ENCODE measurements around the gene ALPG. TPM values are rescaled to one million over a fixed set of nuclear protein-coding genes. Genes with fewer than 3 reads are reported as not detected.

Gene ALPG
- total RNA-seq, 1 experiment from 2014 or later, result not detected

DNA sequence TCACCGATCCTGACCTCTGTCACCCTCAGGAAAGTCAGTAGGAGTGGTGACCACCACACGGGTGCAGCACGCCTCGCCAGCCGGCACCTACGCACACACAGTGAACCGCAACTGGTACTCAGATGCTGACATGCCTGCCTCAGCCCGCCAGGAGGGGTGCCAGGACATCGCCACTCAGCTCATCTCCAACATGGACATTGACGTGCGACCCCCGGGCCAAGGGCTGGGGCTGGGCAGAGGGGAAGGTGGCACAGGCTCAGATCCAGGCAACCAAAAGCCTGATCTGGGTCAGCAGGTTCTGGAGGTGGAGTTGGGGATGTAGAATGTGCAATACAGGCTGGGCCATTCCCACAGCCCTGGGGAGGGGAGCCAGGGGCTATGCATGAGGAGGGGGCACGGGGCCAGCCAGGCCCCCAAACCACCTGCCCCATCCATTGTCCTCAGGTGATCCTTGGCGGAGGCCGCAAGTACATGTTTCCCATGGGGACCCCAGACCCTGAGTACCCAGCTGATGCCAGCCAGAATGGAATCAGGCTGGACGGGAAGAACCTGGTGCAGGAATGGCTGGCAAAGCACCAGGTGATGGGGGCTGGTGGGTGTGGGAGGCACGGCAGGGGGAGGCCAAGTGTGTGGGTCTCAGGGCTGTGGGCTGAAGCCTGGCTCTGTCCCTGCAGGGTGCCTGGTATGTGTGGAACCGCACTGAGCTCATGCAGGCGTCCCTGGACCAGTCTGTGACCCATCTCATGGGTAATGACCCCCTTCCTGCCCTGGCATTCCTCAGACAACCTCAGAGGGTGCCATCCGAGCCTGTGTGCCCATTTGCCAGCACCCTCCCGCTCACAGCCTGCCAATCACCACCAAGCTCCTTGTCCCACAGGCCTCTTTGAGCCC lies 50.7 kb downstream of the ALPG start:
- no peaks in the 10 kb centered on the region for H3K4me1 ChIP-seq
- H3K9me3 ChIP-seq (replicated peaks), result no peaks in the 10 kb centered on the region
- no peak for DNase-seq
- H3K36me3 ChIP-seq, result no peaks in the 10 kb centered on the region
- peaks cover 6% of the 10 kb centered on the region; the same call in 1 of the 2 replicates for H3K27me3 ChIP-seq
- H3K4me3 ChIP-seq, result no peak overlapping the region
- no peak overlapping the region for H3K27ac ChIP-seq

DNA sequence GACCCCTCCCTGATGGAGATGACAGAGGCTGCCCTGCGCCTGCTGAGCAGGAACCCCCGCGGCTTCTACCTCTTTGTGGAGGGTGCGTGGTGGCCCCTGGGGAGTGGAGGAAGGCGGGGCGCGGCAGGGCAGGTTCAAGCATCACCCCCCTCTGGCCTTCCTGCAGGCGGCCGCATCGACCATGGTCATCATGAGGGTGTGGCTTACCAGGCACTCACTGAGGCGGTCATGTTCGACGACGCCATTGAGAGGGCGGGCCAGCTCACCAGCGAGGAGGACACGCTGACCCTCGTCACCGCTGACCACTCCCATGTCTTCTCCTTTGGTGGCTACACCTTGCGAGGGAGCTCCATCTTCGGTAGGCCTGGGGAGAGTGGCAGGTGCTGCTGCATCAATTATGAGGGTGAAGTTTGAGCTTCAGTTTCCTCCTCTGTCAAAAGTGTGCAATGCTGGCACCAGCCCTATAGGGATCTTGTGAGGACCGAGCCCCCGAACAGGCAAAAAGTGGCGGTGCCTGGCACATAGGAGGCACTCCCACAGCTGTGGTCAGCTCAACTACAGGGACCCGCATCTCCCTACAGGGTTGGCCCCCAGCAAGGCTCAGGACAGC lies 51.5 kb downstream of the ALPG start:
- Histone ChIP-seq H3K27me3 (peaks cover 4% of the 10 kb centered on the region; the same call in 1 of the 2 replicates), H3K27ac (no peak overlapping the region), H3K4me3 (no peak overlapping the region), H3K36me3 (no peaks in the 10 kb centered on the region), H3K4me1 (no peaks in the 10 kb centered on the region), H3K9me3 (replicated peaks) (no peaks in the 10 kb centered on the region)
- no peak for DNase-seq

DNA sequence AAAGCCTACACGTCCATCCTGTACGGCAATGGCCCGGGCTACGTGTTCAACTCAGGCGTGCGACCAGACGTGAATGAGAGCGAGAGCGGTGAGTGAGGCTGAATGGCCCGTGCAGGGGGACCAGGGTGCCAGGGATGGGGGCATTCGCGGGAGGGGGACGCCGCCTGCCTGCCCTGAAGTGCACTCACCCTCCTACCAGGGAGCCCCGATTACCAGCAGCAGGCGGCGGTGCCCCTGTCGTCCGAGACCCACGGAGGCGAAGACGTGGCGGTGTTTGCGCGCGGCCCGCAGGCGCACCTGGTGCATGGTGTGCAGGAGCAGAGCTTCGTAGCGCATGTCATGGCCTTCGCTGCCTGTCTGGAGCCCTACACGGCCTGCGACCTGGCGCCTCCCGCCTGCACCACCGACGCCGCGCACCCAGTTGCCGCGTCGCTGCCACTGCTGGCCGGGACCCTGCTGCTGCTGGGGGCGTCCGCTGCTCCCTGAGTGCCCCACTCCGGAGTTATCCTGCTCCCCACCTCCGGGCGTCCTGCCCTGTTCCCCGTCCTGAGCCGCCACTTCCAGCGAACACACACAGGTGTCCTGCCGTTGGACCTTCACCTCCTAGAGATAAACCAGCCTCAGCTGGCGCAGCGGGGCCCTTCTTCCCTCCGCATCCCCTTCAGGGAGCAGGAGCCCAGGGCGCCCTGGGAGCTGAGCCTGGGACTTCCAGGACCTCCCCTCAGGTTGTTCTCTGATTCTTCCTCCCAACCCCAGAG lies 52.2 kb downstream of the ALPG start:
- peaks cover 4% of the 10 kb centered on the region; the same call in 1 of the 2 replicates for H3K27me3 ChIP-seq

DNA sequence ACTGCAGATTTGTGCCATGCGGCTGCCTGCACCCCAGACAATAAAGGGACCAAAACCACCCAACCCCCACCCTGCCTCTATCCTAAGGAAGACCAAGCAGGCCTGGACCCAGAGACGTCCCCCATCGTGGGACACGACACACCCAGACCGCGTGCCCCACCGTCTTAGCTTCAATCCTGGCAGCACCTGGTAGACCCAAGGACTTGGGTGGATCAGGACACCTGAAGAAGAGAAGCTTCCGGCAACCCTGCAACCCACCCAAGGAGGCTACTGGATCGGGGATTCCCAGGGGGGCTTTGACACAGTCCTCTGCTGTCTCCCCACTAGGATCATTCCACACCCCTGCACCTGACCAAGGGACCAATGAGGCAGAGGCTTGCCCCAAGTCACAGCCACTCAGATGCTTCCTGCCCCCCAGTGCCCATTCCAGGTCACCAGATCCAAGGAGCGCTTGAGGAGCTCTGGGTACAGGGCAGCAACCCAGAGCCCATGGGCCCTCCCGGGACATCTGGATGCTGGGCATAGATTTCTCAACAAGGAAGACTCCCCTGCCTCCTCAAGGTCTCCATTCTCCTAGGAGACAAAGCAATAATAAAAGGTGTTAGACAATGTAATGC lies 52.9 kb downstream of the ALPG start:
- no peaks in the 10 kb centered on the region for H3K4me1 ChIP-seq
- H3K36me3 ChIP-seq, result no peaks in the 10 kb centered on the region
- no peak for DNase-seq
- H3K27ac ChIP-seq, result no peak overlapping the region
- no peak overlapping the region for H3K4me3 ChIP-seq
- peaks cover 4% of the 10 kb centered on the region; the same call in 1 of the 2 replicates for H3K27me3 ChIP-seq
- H3K9me3 ChIP-seq (replicated peaks), result no peaks in the 10 kb centered on the region

More for the DNA sequence above, 52.2 kb downstream of the ALPG start:
- H3K36me3 ChIP-seq, result no peaks in the 10 kb centered on the region
- H3K4me1 ChIP-seq, result no peaks in the 10 kb centered on the region
- H3K4me3 ChIP-seq, result no peak overlapping the region
- H3K27ac ChIP-seq, result no peak overlapping the region
- no peaks in the 10 kb centered on the region for H3K9me3 ChIP-seq (replicated peaks)
- no peak for DNase-seq

DNA sequence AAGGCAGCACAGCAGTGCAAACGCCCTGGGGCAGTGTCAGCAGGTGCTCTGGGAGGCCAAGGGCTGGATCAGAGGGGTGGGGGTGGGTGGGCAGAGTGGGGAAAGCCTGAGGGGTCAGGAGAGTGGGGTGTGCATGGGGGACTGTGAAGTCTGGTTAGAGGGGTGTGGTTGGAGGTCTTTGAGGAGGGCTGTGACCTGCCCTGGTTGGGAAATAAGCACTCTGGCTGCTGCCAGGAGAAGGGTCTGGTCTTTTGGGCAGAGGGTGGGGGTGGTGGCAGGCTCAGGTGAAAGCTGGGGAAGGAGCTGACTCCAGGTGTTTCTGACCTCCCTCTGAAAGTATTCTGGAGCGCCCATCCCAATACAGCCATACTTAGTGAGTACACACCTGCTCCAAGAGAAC lies 53.5 kb downstream of the ALPG start:
- Histone ChIP-seq H3K36me3 (no peaks in the 10 kb centered on the region), H3K4me1 (no peaks in the 10 kb centered on the region), H3K27ac (no peak overlapping the region), H3K4me3 (no peak overlapping the region), H3K27me3 (peaks cover 4% of the 10 kb centered on the region; the same call in 1 of the 2 replicates), H3K9me3 (replicated peaks) (no peaks in the 10 kb centered on the region)
- DNase-seq, result no peak

Other genes starting within 250 kb of the ALPG start
- 0.08 TPM in 1 of 2 replicates, not detected in the other for gene ALPP, start 28.1 kb upstream of the ALPG start, total RNA-seq (2014; rRNA removed; shearing (Covaris generic))
- gene ALPI, start 49.3 kb downstream of the ALPG start, total RNA-seq (2014; rRNA removed; shearing (Covaris generic)), result not detected in 2 replicates
- not detected in 2 replicates for gene ECEL1, start 81.0 kb downstream of the ALPG start, total RNA-seq (2014; rRNA removed; shearing (Covaris generic))
- 0.38 and 0.48 TPM in 2 replicates for gene PRSS56, start 113.5 kb downstream of the ALPG start, total RNA-seq (2014; rRNA removed; shearing (Covaris generic))
- 91.0 and 92.4 TPM in 2 replicates for gene CHRND, start 119.3 kb downstream of the ALPG start, total RNA-seq (2014; rRNA removed; shearing (Covaris generic))
- gene CHRNG, start 132.8 kb downstream of the ALPG start, total RNA-seq (2014; rRNA removed; shearing (Covaris generic)), result 25.2 and 36.6 TPM in 2 replicates
- 10.2 and 13.5 TPM in 2 replicates for gene TIGD1, start 143.7 kb downstream of the ALPG start, total RNA-seq (2014; rRNA removed; shearing (Covaris generic))
- 168 and 180 TPM in 2 replicates for gene EIF4E2, start 143.8 kb downstream of the ALPG start, total RNA-seq (2014; rRNA removed; shearing (Covaris generic))
- gene EFHD1, start 226.8 kb downstream of the ALPG start, total RNA-seq (2014; rRNA removed; shearing (Covaris generic)), result 18.7 and 20.7 TPM in 2 replicates

All from SJCRH30 (cell line).